ENCODE measurements around the gene BCAS3. TPM values are rescaled to one million over a fixed set of nuclear protein-coding genes. Genes with fewer than 3 reads are reported as not detected.
A peak's percentile ranks its signal among the peaks of the same experiment; 100 is the strongest.

Gene BCAS3
- total RNA-seq, 4 donors from 2014 or later: 42.1 to 84.7 (median 54.1) TPM

- no peak for TF ChIP-seq CTCF (IDR thresholded peaks at IDR 0.05)
- peak in 1 of 2 donors; percentile 73 for TF ChIP-seq POLR2A (IDR thresholded peaks at IDR 0.05)
- no peak for DNase-seq (ENCODE audit: low spot score in 2 of 2)
- intact Hi-C loops (cut with DNase I; ENCODE audit: low total_unique reads): no loop called here
- H3K4me3 ChIP-seq (ENCODE audit: low read depth, poor library complexity, severe bottlenecking): peak overlapping the region; percentile 31
- WGBS, 2 donors: 27 to 30% methylated on average over 17 of the region's 17 CpGs
Observed at GRCh38 chr17:60676758-60677307, 818 bp upstream of the BCAS3 start.

DNA sequence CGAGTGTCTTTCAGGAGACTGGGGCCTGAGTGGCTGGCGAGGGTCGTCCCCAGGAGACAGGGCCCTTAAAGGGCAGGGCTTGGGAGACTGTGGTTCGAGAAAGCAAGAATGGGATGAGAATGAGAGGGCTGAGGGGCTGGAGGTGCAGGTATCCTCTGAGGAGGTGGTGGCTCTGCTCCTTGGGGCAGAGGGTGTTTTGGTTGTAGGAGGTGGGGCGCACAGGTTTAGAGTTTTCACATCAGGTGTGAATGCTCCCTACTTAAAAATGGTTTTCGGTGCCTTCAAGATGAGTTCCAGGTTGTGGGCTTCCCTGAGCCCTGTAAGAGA is 430 bp downstream of the BCAS3 start:
- no peak for TF ChIP-seq POLR2A (IDR thresholded peaks at IDR 0.05)
- no peak for TF ChIP-seq CTCF (IDR thresholded peaks at IDR 0.05)
- intact Hi-C loops (cut with DNase I; ENCODE audit: low total_unique reads): no loop called here
- peak overlapping the region; percentile 86 for H3K4me3 ChIP-seq (ENCODE audit: low read depth, poor library complexity, severe bottlenecking)
- 4 to 6% methylated on average over 6 of the region's 6 CpGs for WGBS, 2 donors
- no peak for DNase-seq (ENCODE audit: low spot score in 2 of 2)

DNA sequence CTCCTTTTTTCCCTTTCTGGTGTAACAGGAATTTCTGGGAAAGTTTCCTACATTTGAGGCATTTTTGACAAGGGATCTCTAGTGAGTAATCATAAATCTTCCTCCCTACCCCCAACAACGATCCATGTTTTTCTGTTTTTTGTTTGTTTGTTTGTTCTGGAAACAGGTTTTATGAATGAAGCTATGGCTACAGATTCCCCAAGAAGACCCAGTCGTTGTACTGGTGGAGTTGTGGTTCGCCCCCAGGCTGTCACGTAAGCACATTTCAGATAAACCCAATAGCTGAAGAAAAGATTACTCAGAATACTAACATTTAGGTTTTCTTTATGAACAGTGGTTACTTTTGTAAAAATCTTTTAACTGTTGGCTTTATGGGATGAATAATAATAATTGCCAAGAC is 1.6 kb downstream of the BCAS3 start:
- 74 to 80% methylated on average over 4 of the region's 4 CpGs for WGBS, 2 donors
- no peak for TF ChIP-seq CTCF (IDR thresholded peaks at IDR 0.05)
- H3K4me3 ChIP-seq (ENCODE audit: low read depth, poor library complexity, severe bottlenecking): no peak overlapping the region
- intact Hi-C loops (cut with DNase I; ENCODE audit: low total_unique reads): no loop called here
- DNase-seq (ENCODE audit: low spot score in 2 of 2): no peak

DNA sequence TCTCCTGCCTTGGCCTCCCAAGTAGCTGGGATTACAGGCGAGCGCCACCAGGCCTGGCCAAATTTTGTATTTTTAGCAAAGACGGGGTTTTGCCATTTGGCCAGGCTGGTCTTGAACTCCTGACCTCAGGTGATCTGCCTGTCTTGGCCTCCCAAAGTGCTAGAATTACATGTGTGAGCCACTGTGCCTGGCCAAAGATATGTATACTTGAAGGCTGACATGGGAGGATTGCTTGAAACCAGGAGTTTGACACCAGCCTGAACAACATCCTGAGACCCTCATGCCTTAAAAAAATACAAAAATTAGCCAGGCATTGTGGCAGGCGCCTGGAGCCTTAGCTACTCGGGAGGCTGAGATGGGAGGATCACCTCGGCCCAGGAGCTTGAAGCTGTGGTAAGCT is 3.1 kb downstream of the BCAS3 start:
- TF ChIP-seq CTCF (IDR thresholded peaks at IDR 0.05): no peak
- no peak for TF ChIP-seq POLR2A (IDR thresholded peaks at IDR 0.05)
- WGBS, 2 donors: 96 to 97% methylated on average over 6 of the region's 6 CpGs
- intact Hi-C loops (cut with DNase I; ENCODE audit: low total_unique reads): no loop called here
- no peak for DNase-seq (ENCODE audit: low spot score in 2 of 2)
- H3K4me3 ChIP-seq (ENCODE audit: low read depth, poor library complexity, severe bottlenecking): no peak overlapping the region

DNA sequence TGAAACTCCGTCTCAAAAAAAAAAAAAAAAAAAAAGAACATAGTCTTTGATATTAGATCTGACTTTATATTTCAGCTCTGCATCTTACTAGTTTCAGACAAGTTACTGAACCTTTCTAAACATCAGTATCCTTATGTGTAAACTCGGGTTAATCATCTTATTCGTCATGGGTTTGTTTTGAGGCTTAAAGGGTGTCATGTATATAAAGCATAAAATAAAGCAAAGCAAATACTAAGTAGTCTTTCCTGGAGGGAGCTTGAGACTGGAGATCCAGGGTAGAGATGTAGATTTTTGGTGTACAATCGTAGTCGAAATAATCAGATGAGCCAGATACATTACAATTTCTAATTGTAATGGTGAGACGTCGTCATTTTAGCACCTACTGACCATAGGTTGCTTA is 7.8 kb downstream of the BCAS3 start:
- intact Hi-C loops (cut with DNase I; ENCODE audit: low total_unique reads): no loop called here

More for the DNA sequence above, 7.8 kb downstream of the BCAS3 start:
- no peak for TF ChIP-seq CTCF (IDR thresholded peaks at IDR 0.05)
- TF ChIP-seq POLR2A (IDR thresholded peaks at IDR 0.05): no peak
- DNase-seq (ENCODE audit: low spot score in 2 of 2): no peak
- WGBS, 2 donors: 96% methylated on average over 7 of the region's 7 CpGs
- H3K4me3 ChIP-seq (ENCODE audit: low read depth, poor library complexity, severe bottlenecking): no peak overlapping the region

Measured in lower leg skin (tissue), 4 donors.